ENCODE results near the gene MYOCOS. TPM values are rescaled to one million over a fixed set of nuclear protein-coding genes. Genes with fewer than 3 reads are reported as not detected.

MYOCOS gene
- total RNA-seq, 1 donor from 2014 or later = not detected

DNA sequence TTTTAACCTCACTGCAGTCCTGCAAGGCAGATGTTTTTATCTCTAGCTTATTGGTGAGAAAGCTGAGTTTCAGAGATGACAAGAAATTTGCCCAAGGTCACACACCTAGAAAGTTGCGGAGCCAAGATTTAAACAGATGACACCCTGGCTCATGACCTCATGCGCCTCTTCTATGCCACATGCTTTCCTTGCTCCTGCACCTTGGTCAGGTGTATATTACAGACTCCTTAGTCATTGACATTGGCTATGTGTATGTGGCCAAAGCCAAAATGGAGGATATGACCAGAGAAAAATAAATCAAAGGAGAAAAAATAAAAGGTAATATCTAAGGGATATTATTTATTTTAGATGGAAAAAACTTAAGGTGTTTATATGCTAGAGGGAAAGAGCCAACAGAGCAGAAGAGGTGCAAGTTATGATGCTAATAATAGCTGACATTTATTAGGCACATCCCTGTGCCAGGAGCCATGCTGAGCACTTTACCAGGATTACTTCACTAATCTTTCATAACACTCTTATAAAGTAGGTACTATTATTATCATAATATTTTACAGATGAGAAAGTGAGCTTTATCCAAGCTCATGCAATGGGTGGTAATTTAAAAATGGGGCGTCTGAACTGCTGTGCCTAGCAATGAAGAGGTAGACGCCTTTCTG is 44.2 kb downstream of the MYOCOS start:
- peaks cover 0 to 2% of the 10 kb centered on the region in 2 donors for H3K4me1 ChIP-seq
- no peak for DNase-seq (ENCODE audit: low spot score in 2 of 2)

DNA sequence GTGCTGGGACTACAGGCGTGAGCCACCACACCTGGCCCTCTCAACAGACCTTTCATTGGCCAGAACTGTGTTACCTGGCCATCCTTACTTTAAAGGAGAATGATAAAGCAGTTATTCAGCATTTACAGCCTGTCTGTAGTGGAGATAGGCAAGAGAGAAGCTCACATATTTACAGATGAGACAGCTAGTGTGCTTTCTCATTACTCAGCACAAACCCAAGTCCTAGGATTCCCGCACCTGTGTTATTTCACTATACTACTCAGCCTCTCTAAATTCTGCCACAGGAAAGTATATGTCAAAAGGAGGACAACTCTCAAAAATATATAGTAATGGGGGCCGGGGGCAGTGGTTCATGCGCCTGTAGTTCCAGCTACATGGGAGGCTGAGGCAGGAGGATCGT is 46.3 kb downstream of the MYOCOS start:
- Histone ChIP-seq H3K36me3 (no peaks in the 10 kb centered on the region), H3K27me3 (no peaks in the 10 kb centered on the region), H3K4me1 (peaks cover 0 to 2% of the 10 kb centered on the region in 2 donors), H3K4me3 (no peak overlapping the region), H3K9me3 (no peaks in the 10 kb centered on the region), H3K27ac (no peak overlapping the region)
- TF ChIP-seq, protein P1, sequence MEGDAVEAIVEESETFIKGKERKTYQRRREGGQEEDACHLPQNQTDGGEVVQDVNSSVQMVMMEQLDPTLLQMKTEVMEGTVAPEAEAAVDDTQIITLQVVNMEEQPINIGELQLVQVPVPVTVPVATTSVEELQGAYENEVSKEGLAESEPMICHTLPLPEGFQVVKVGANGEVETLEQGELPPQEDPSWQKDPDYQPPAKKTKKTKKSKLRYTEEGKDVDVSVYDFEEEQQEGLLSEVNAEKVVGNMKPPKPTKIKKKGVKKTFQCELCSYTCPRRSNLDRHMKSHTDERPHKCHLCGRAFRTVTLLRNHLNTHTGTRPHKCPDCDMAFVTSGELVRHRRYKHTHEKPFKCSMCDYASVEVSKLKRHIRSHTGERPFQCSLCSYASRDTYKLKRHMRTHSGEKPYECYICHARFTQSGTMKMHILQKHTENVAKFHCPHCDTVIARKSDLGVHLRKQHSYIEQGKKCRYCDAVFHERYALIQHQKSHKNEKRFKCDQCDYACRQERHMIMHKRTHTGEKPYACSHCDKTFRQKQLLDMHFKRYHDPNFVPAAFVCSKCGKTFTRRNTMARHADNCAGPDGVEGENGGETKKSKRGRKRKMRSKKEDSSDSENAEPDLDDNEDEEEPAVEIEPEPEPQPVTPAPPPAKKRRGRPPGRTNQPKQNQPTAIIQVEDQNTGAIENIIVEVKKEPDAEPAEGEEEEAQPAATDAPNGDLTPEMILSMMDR (IDR thresholded peaks at IDR 0.05) = no peak
- no peak for DNase-seq (ENCODE audit: low spot score in 2 of 2)
- intact Hi-C loops (cut with DNase I) = no loop called here

More for the DNA sequence above, 44.2 kb downstream of the MYOCOS start:
- no peaks in the 10 kb centered on the region for H3K36me3 ChIP-seq
- H3K27ac ChIP-seq = no peak overlapping the region
- TF ChIP-seq, protein P1 (IDR thresholded peaks at IDR 0.05) = no peak
- no peaks in the 10 kb centered on the region for H3K27me3 ChIP-seq
- H3K4me3 ChIP-seq = no peak overlapping the region
- intact Hi-C loops (cut with DNase I) = no loop called here
- H3K9me3 ChIP-seq = no peaks in the 10 kb centered on the region

DNA sequence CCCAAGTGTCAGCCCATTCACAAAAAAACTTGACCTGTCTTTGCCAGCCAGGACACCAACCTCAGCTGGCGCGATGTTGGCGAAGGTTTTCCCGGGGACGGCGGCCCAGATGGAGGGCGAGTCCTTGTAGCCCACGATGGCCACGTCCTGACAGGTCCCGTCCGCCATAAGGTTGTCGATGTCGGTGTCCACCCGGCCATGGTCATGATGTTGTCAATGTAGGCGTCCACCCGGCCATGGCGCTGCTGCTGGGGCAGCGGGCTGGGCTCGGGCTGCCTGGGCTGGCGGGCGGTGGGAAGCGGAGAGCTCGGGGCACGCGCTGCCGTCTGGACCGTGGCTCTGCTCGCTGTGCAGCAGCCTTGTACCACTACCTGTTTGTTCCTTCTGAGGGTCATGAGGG is 48.7 kb downstream of the MYOCOS start:
- H3K9me3 ChIP-seq = no peaks in the 10 kb centered on the region
- TF ChIP-seq, protein P1 (IDR thresholded peaks at IDR 0.05) = no peak
- H3K27ac ChIP-seq = no peak overlapping the region
- intact Hi-C loops (cut with DNase I) = no loop called here
- no peak overlapping the region for H3K4me3 ChIP-seq
- peaks cover 4 to 7% of the 10 kb centered on the region in 2 donors for H3K4me1 ChIP-seq
- H3K36me3 ChIP-seq = no peaks in the 10 kb centered on the region
- DNase-seq (ENCODE audit: low spot score in 2 of 2) = no peak
- H3K27me3 ChIP-seq = no peaks in the 10 kb centered on the region

DNA sequence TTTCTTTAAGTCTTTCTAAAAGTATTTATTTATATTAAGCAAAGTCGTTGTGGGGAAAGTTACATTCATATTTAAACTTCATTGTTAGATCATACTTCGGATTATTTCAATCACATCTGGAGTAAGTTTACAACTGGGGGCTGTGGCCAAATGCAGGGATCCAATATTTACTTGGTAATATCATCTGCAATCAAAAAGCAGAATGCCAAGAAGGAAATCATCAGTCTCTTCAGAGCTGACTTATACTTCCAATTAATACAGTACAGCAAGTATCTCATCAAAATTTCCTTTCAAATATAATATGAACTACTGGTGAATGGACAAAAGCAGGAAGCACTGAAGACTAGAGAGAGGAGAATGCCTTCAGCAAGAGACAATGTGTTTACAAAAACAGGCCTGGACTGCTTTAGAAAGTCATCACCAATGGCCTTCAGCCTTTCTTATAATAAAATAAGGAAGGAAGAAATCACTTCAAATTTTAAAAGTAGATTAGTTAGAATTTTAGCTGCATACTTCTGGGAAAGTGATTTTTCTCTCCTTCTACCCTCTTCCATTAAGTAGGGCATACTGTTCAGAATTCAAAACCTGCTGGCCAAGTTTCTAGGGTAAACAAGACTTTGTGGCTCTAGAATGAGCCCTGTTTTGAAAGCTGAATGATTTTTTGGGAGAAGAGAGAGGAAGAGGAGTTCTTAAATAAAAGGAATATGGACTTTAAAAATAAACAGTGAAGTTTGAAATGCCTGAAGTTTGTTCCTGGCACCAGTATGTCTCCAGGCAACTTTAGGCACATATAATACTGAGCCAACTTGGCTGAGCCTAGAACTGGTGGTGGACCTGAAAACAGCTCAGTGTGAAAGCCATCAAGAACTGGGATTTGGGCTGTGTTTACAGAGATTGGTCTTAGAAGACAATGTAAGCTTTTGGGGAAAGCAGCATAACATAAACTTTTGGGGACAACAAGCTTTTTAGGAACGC is 52.7 kb downstream of the MYOCOS start:
- TF ChIP-seq, protein P1 (IDR thresholded peaks at IDR 0.05) = no peak
- Histone ChIP-seq H3K4me3 (no peak overlapping the region), H3K4me1 (peaks cover 4 to 7% of the 10 kb centered on the region in 2 donors), H3K9me3 (no peaks in the 10 kb centered on the region), H3K27ac (peak overlapping the region; percentile 72 to 86), H3K27me3 (no peaks in the 10 kb centered on the region), H3K36me3 (no peaks in the 10 kb centered on the region)
- DNase-seq (ENCODE audit: low spot score in 2 of 2) = no peak
- intact Hi-C loops (cut with DNase I) = no loop called here

Other genes starting within 250 kb of the MYOCOS start
- gene PRRC2C, start 136.7 kb upstream of the MYOCOS start, total RNA-seq = 46.3 TPM
- gene MYOC, start 30.4 kb downstream of the MYOCOS start, total RNA-seq = 4.2 TPM
- 3.6 TPM for gene VAMP4, start 119.8 kb downstream of the MYOCOS start, total RNA-seq
- gene METTL13, start 159.4 kb downstream of the MYOCOS start, total RNA-seq = 6.9 TPM
- gene DNM3, start 219.3 kb downstream of the MYOCOS start, total RNA-seq = 9.6 TPM

Data from ascending aorta (tissue), 2 donors.